Panc1 (cell line): ENCODE results near the gene NPM3. TPM values are rescaled to one million over a fixed set of nuclear protein-coding genes. Genes with fewer than 3 reads are reported as not detected.
A peak's percentile ranks its signal among the peaks of the same experiment; 100 is the strongest.

ENCODE experiments used
- ATAC-seq: fragments of 200-7000 bp; cut with Tn5 transposase; 2 replicates; pipeline ENCODE4 v1.9.1; 2020; ENCODE audit warnings: mild to moderate bottlenecking, moderate library complexity
- Bru-seq: library from RNA; stranded (reverse); fragments of 400-500 nt; gene quantifications from one replicate; lab custom pipeline; 2021; lab: Mats Ljungman, UMichigan
- BruChase-seq, 2 experiments: library from RNA; stranded (reverse); fragments of 400-500 nt; gene quantifications; one replicate each; lab custom pipeline; 2021; lab: Mats Ljungman, UMichigan
- BruUV-seq: library from RNA; stranded (reverse); fragments of 400-500 nt; replicated peaks from 2 replicates; lab custom pipeline; 2021; lab: Mats Ljungman, UMichigan
- CTCF ChIA-PET: fragments of 300-600 bp; sonication (Branson Sonifier 250); formaldehyde crosslinking; loops from one replicate; lab custom pipeline; 2022; ENCODE audit warnings: antibody characterized with exemption; lab: Charles Lee
- POLR2A ChIA-PET: fragments of 300-600 bp; sonication (Branson Sonifier 250); formaldehyde crosslinking; loops from one replicate; lab custom pipeline; 2022; ENCODE audit warnings: antibody characterized with exemption; lab: Charles Lee
- DNase-seq: peaks from one replicate; pipeline ENCODE4 v3.0.0-alpha.2; 2010; ENCODE audit warnings: low read depth, low spot score
- H3K27ac ChIP-seq: 2 replicates; pipeline ENCODE4 v1.5.1; 2011; ENCODE audit warnings: mild to moderate bottlenecking, low read length, inconsistent platforms
- H3K27me3 ChIP-seq: fragments of 200-500 bp; sonication (Bioruptor generic); 2 replicates; pipeline ENCODE4 v1.6.0; 2014; ENCODE audit warnings: low read length, inconsistent platforms; ENCODE audit not compliant: control insufficient read depth, insufficient read depth
- H3K36me3 ChIP-seq: fragments of 200-500 bp; sonication (Bioruptor generic); 2 replicates; pipeline ENCODE4 v1.5.1; 2014; ENCODE audit warnings: inconsistent platforms, mild to moderate bottlenecking, low read length, moderate library complexity; ENCODE audit not compliant: control insufficient read depth, insufficient read depth
- H3K4me1 ChIP-seq: 2 replicates; pipeline ENCODE4 v1.5.1; 2011; ENCODE audit warnings: inconsistent platforms, mild to moderate bottlenecking, low read length, moderate library complexity; ENCODE audit not compliant: control insufficient read depth, insufficient read depth
- H3K4me3 ChIP-seq, 2 experiments: 2 replicates each; pipeline ENCODE4 v1.5.1; 2011 to 2012; ENCODE audit warnings: low read depth in 2 of 2, low read length in 2 of 2, mild to moderate bottlenecking in 2 of 2, inconsistent platforms in 1 of 2, moderate library complexity in 1 of 2
- H3K9me3 ChIP-seq: fragments of 200-500 bp; sonication (Bioruptor generic); 2 replicates; pipeline ENCODE4 v1.5.1; 2014; ENCODE audit warnings: low read depth, mild to moderate bottlenecking, inconsistent platforms, low read length, moderate library complexity; ENCODE audit not compliant: control insufficient read depth, insufficient read depth
- CTCF ChIP-seq: fragments of 450-650 bp; IDR thresholded peaks from 2 replicates; pipeline ENCODE4 v1.5.1; 2017; ENCODE audit warnings: mild to moderate bottlenecking
- POLR2AphosphoS5 ChIP-seq: IDR thresholded peaks from 2 replicates; pipeline ENCODE4 v1.6.1; 2012; ENCODE audit warnings: mild to moderate bottlenecking, low read depth, low read length, moderate library complexity
- REST ChIP-seq, 2 experiments: IDR thresholded peaks; 2 replicates each; pipeline ENCODE4 v1.6.1; 2011 to 2012; ENCODE audit warnings: low read depth in 2 of 2, control low read depth in 1 of 2, low read length in 1 of 2, mild to moderate bottlenecking in 1 of 2, moderate library complexity in 1 of 2; ENCODE audit not compliant: insufficient read depth in 1 of 2
- SIN3A ChIP-seq: IDR thresholded peaks from 2 replicates; pipeline ENCODE4 v1.6.1; 2012; ENCODE audit warnings: low read depth, mild to moderate bottlenecking, low read length, moderate library complexity, borderline replicate concordance; ENCODE audit not compliant: insufficient read depth
- TCF7L2 ChIP-seq: IDR thresholded peaks from 2 replicates; pipeline ENCODE4 v1.6.1; 2011; ENCODE audit warnings: mild to moderate bottlenecking, low read depth, low read length, inconsistent platforms
- in situ Hi-C: cut with HindIII; loops from 2 replicates; pipeline ENCODE4 v1.10.0; 2016; ENCODE audit warnings: low sequenced_read_pairs, low pct_unique_long_range_greater_than_20kb
- intact Hi-C: fragments of 100-400 bp; cut with micrococcal nuclease; formaldehyde crosslinking; loops from one replicate; pipeline ENCODE4 v1.10.0; 2022; ENCODE audit not compliant: unreplicated experiment
- long read RNA-seq: library from polyadenylated mRNA; unstranded; transcript quantifications from one replicate; pipeline ENCODE4 v2.0.0, GENCODE V29; 2021; ENCODE audit not compliant: unreplicated experiment
- polyA plus RNA-seq: library from polyadenylated mRNA; unstranded; fragments of >200 nt; gene quantifications from one replicate; pipeline ENCODE4 v1.2.1, GENCODE V29; 2012; ENCODE audit warnings: missing spikeins; ENCODE audit not compliant: insufficient read length
- total RNA-seq: library from RNA; stranded (reverse); gene quantifications from one replicate; pipeline ENCODE4 v1.2.1, GENCODE V29; 2021; ENCODE audit not compliant: unreplicated experiment

The NPM3 gene
- 109 TPM for total RNA-seq
- polyA plus RNA-seq = 178 TPM
- percentile 85 among the genes with signal in this experiment for Bru-seq, nascent RNA
- percentile 84 among the genes with signal in this experiment for BruChase-seq, experiment 1, labeled RNA remaining after a 2-hour chase
- BruChase-seq, experiment 2, labeled RNA remaining after a 6-hour chase = percentile 91 among the genes with signal in this experiment
- long read RNA-seq, transcript NPM3-201 (6 exons, 877 nt) = major isoform, 5 of 23 reads
- long read RNA-seq, partial matches to known transcripts = 1 of 23 reads
- long read RNA-seq, other reads (novel, unspliced or antisense) = 16 of 23 reads

- peak; percentile 41 for DNase-seq
- in situ Hi-C loops = no loop called here
- peak; percentile 30; the same call in 1 of the 2 replicates for TF ChIP-seq SIN3A
- peak; percentile 95 for TF ChIP-seq POLR2AphosphoS5
- TF ChIP-seq TCF7L2 = peak; percentile 43; the same call in 1 of the 2 replicates
- TF ChIP-seq REST (IDR thresholded peaks at IDR 0.05; ENCODE audit: insufficient read depth in 1 of 2, low read depth in 2 of 2, low read length in 1 of 2) = no peak
- intact Hi-C loops = loop anchor here (10.0 kb wide), 1 partner anchor 568 kb away; no protein-coding TSS in a partner anchor
- BruUV-seq = no TSS peak
- Histone ChIP-seq H3K27ac (peak within 1 kb of the TSS; percentile 94), H3K4me3 (peak within 1 kb of the TSS; percentile 83 to 89), H3K36me3 (peaks cover 23% of the 10 kb centered on the region), H3K9me3 (no peaks in the 10 kb centered on the region), H3K27me3 (no peaks in the 10 kb centered on the region), H3K4me1 (peaks cover 39% of the 10 kb centered on the region)
- ChIA-PET POLR2A (no interaction called here), CTCF (interaction anchor here (0.6 to 1.2 kb wide), 5 partner anchors 58 to 569 kb away, joined by 3 to 7 read pairs (median 4); no protein-coding TSS in a partner anchor)
- ATAC-seq = peak; percentile 84
These were observed at the start of gene NPM3 for GRCh38 chr10:101782811-101783735. NPM3 (minus strand) TSS chr10:101783446; CDS start chr10:101783390, 56 bp downstream.

GRCh38 chr10:101832325-101832771 is 49.1 kb upstream of the NPM3 start:
- Histone ChIP-seq H3K27me3 (no peaks in the 10 kb centered on the region), H3K4me1 (peaks cover 12% of the 10 kb centered on the region), H3K9me3 (no peaks in the 10 kb centered on the region), H3K36me3 (no peaks in the 10 kb centered on the region), H3K27ac (no peak overlapping the region), H3K4me3 (no peak overlapping the region)
- no peak for DNase-seq
- ATAC-seq = no peak
- in situ Hi-C loops (no loop called here), intact Hi-C loops (no loop called here)
- ChIA-PET CTCF (interaction anchor here (0.7 kb wide), 2 partner anchors 13 to 285 kb away, joined by 5 to 12 read pairs; no protein-coding TSS in a partner anchor), POLR2A (no interaction called here)
- TF ChIP-seq TCF7L2 (no peak), REST (IDR thresholded peaks at IDR 0.05; ENCODE audit: insufficient read depth in 1 of 2, low read depth in 2 of 2, low read length in 1 of 2) (no peak), POLR2AphosphoS5 (no peak), SIN3A (no peak), CTCF (no peak)
- BruUV-seq = no TSS peak
